ENCODE data around the gene CTIF.

GRCh38 chr18:48910972-48911545 lies 372.2 kb downstream of the CTIF start:
- TF ChIP-seq CTCF (IDR thresholded peaks at IDR 0.05) (no peak), POLR2A (IDR thresholded peaks at IDR 0.05) (no peak)
